GM18861 (cell line): ENCODE measurements around the gene NFKBIZ.
A peak's percentile ranks its signal among the peaks of the same experiment; 100 is the strongest.

Experiments
- ATAC-seq: cut with Tn5 transposase; IDR thresholded peaks from one replicate; pipeline ENCODE4 v1.9.1; 2021; ENCODE audit not compliant: unreplicated experiment

The NFKBIZ gene

GRCh38 chr3:101824702-101825101 is 24.6 kb upstream of the NFKBIZ start:
- no peak for ATAC-seq

DNA sequence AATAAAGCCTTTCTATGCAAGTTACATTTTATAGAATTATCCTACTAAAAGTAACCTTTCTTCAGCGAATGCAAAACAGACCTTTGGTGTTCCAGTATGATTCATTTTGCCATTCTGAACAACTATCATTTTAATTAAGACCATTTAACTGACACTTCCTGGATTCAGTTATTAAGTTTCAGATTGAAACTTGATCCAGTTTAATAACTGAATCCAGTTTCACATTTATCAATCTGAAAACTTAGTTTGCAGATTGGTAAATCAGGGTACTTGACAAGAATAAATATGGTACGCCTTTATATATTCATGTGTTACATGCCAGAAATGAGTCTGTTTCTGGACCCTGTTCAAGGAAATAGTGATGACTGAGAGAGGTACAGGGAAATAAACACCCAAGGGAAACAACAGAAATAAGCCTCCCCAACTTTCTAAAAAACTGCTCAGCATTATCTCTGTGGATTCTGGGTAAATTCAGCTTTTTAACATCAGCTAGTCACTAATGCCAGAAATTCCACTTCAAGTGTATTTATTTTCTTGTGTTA is 23.3 kb upstream of the NFKBIZ start:
- no peak for ATAC-seq

DNA sequence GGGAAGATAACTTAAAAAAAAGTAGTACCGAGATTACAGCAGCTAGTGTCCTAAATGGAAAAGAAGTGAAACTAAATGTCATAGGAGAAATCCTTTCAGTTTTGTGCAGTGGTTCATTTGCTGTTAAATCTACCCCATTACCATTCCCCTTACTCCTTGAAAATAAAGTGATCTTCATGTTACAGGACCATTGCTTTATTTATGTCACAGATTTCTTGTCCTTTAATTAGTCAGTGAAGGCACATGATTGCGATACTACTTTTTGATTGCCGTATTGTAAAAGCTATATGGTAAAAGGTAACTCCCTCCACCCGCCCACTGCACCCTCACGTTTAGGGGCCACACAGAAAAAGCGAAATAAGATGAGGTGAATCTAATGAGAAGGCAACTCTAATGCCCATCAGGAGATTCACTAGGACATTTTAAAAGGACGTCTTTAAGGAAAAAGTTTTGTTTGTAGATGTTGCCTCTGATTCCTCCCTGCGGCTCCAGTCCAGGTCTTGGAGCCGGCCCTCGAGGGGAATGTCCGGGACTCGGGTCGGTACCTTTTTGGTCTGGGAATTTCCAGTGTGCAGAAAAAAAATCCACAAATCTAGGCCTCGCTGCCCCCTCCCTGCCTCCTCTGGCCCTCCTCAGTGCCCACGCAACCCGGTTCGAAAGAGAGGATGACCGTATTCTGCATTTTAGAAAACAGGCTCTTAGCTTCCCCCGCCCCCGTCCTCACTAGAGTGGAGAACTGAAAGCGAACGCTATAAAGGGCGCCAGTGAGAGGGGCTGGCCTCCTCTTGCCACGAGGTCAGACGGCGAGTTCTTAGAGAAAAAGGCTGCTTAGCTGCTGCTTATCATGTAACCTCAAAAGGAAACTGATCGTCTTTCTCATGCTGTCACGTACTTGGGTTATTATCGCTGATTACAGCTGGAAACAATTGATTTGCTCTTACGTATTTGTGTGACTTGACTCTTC is 21.8 kb upstream of the NFKBIZ start:
- ATAC-seq = peak; percentile 76

DNA sequence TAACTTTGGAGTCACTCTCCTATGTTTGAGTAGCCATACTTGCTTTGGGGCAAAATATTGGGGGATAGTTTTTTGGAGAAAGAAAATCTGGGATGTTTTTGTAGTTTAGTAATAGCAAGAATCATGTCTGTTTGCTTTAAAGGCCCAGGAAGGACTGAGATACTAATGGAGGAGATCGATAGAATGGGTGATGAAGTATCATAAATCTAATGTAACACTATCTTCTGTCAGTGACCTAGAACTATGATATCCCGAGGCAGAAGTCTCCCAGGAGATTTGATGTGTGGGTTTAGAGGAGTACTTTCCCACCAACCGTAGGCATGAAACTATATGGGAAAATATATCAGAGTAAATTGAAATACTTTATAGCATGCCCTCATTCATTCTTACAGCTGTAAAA is 21.0 kb upstream of the NFKBIZ start:
- no peak for ATAC-seq

- ATAC-seq = peak; percentile 53
Observed at GRCh38 chr3:101828691-101829436, 20.4 kb upstream of the NFKBIZ start.

GRCh38 chr3:101829437-101829830 is 19.9 kb upstream of the NFKBIZ start:
- no peak for ATAC-seq

DNA sequence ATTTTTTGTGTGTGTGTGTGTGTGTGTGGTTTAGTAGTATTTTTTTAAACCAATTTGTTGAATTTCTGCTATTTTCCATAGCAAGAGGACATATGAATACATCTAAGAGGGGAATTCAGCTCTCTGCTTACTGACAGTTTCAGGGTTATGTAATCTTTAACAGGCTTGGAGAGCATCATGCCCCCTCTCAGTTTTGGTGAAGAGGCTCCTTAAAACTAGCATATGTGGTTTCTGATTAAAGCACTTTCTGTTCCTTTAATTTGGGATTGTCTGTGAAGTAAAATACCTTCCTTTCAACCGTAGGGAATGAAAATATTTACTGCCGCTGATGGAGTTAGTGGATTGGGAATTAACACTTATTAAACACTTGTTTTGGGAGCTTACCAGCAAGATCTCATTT is 19.4 kb upstream of the NFKBIZ start:
- no peak for ATAC-seq

DNA sequence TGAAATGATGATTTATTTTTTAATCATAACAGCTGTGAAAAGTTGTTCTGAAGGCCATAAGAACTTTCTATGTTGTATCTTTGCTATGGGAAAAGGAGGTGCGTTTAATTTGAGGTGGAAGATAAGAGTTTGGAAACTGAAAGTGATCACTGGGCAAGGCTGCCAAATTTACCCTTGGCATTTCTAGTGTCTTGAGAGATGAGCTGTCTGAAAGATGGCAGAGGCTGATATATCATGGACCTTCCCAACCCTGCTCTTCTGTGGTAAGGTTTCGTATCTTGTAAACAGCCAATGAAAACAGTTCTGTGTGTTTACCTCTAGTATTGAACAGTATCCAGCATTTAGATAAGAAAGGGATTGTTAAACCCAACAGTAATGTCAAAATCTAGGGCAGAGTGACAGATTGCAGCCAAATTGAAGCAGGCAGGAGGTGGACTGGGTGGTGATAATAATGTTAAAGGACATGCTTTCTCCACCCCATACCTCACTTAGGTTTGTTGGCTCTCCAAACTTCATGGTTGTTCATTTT is 15.8 kb upstream of the NFKBIZ start:
- no peak for ATAC-seq

DNA sequence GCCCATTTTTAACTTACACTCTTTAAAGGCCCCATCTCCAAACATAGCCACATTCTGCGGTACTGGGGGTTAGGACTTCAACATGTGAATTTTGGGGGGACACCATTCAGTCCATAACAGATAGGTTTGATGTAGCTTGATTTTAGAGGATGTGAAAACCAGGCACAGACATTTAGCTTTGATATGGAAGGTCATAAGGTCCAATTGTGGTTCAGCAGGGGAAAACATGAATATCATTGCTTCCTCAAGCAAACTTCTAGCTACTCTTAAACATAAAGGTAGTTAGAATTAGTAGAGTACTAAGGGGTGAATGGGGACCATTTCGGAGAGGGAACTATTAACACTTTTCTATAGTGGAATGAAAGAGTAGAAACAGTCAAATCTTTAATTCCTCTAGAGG is 13.6 kb upstream of the NFKBIZ start:
- ATAC-seq = no peak

- ATAC-seq = no peak
Observed at GRCh38 chr3:101836160-101836559, 13.2 kb upstream of the NFKBIZ start.

DNA sequence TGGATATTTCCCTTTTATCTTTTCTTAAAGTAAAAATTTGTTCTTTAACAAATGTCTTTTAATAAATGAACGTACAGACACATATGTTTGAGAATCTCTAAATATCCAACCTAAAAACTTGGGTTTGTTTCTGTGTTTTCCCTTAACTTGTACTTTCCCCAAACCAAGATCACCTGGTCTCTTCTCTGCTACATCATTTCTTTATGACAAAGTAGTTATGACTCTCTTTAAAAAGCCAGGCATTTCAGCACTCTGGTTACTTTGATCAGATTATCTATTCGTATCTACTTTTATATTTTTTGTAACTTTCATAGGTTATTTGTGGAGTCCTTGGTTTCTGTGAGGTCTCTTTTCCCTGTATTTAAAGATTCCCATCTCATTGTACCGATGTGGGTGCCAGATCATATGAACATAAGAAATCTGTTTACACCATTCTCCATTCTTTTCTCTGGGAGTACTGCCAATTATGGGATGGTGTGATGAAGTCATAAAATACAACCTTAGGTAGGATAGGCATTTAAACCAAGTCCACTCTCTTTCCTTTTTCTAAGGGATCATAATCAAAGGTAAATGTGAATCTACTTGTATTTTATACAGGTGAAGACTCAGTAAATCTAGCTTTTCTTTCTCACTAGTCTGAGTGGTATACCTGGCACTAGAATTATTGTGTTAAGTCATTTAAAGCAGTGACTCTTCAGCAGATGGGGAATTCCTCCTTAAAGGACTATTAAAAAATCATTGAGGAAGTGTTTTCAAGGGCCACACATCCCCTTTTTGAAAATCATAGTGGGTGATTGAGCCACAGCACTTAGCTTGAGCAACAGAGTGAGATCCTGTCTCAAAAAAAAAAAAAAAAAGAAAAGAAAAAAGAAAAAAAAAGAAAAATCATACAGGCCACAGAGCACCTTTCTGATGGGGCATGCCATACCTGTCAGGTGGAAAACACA is 12.4 kb upstream of the NFKBIZ start:
- ATAC-seq = peak; percentile 34

DNA sequence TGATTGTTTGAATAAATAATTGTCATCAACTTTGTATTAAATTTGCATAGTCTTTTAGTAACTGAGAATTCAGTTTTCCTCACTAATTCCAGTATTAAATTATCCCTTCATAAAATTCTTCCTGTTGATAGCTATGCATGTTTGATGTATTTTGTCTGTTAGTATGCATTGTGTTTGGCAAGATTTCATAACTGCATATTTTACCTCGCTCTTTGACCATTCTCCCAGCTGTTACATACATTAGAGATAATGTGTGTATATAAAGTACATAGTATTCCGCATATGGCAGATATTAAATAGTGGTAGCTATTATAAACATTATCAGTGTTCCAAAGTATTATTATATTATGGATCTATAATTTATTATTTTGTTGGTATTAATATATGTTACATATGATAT is 10.6 kb upstream of the NFKBIZ start:
- no peak for ATAC-seq

- ATAC-seq = no peak
Observed at GRCh38 chr3:101840066-101840465, 9.2 kb upstream of the NFKBIZ start.

GRCh38 chr3:101842245-101842934 is 6.9 kb upstream of the NFKBIZ start:
- no peak for ATAC-seq

GRCh38 chr3:101842935-101843330 is 6.4 kb upstream of the NFKBIZ start:
- no peak for ATAC-seq

DNA sequence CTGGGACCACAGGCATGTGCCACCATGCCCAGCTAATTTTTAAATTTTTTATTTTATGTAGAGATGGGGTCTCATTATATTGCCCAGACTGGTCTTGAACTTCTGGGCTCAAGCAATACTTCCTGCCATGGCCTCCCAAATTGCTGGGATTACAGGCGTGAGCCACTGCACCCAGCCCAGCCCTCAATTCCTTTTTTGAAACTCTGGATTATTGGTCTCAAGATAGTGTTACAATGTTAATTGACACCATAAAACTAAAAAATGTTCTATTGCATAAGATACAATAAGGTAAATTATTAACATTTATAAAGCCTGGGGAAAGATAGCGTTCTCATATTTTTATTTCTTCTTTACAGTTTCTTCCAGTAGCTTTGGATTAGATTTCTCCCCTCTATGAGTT is 3.9 kb upstream of the NFKBIZ start:
- no peak for ATAC-seq

DNA sequence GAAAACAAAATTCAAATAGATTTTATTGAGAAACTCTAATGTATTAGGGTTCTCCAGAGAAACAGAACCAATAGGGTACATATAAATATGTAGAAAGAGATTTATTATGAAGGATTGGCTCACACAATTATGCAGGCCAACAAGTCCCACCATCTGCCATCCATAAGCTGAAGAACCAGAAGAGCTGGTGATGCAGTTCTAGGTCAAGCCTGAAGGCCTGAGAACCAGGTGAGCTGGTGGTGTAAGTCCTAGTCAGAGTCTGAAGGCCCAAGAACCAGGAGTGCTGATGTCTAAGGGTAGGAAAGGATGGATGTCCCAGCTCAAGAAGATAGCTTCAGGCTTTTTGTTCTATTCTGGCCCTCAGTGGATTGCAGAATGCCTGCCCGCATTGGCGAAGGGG is 2.6 kb upstream of the NFKBIZ start:
- ATAC-seq = no peak

DNA sequence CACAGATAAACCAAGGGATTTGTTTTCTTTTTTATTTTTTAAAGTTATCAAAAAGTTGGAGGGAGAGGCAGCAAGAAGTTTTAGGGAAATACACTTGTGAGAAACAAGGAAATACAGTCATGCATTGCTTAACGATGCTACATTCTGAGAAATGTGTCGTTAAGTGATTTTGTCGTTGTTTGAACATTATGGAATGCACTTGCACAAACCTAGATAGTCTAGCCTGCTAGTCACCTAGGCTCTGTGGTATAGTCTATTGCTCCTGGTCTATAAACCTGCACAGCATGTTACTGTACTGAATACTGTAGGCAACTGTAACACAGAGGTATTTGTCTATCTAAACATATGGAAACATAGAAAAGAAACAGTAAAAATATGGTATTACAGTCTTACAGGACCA is 2.0 kb upstream of the NFKBIZ start:
- ATAC-seq = no peak

DNA sequence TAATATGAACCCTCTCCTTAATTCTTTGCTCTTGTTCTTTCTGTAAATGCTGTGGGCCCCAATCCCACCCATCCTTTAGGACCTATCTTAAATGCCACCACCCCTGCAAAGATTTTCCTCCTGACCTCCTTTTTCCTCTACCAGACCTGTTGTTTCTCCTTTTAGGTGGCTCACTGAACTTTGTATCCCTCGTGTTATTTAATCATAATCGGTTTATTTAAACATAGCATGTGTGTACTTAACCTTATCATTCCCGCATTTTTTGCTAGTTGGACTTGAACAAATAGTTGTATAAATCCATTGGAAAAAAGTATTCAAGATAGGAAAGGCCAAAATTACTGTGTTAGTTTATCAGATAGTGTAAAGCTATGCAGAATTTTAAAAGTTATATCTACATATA is 988 bp upstream of the NFKBIZ start:
- ATAC-seq = no peak

GRCh38 chr3:101849714-101850245 is 466 bp downstream of the NFKBIZ start:
- ATAC-seq = peak; percentile 21
